ENCODE results near the gene RARA. TPM values are rescaled to one million over a fixed set of nuclear protein-coding genes. Genes with fewer than 3 reads are reported as not detected.
"Not testable (repeated sequence)": the region's sequence is repeated elsewhere in the genome, so short reads cannot be mapped to it uniquely, and the experiment has no call there.

The RARA gene
- total and polyA plus RNA-seq, 5 donors from 2014 or later: 7.3 to 126 (median 12.8) TPM

DNA sequence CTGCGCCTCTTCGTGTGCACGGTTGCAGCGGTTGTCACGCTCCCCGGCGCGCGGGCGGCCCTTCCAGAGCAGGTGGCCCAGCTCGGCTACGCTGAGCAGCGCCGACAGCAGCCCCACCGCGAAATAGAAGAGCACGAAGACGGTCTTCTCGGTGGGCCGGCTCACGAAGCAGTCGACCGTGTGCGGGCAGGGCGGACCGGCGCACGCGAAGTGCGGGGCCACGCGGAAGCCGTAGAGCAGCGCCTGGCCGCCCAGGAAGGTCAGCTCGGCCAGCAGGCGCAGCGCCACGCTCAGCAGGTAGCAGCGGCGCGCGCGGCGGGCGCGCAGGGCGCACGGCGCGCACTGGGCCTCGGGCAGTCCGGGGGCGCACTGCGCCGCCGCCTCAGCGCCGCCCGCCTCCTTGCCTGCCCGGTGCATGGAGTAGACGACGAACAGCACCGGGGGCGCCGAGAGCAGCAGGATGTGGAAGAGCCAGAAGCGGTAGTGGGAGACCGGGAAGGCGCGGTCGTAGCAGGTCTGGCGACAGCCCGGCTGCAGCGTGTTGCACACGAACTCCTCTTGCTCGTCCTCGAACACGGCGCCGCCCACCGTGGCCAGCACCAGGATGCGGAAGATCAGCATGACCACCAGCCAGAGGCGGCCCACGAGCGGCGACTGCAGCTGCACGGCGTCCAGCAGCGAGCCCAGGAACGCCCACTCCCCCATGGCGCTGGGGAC, 54.3 kb downstream of the RARA start:
- peaks cover 24% of the 10 kb centered on the region for H3K27me3 Mint-ChIP-seq

GRCh38 chr17:40364121-40364861, 55.3 kb downstream of the RARA start, which contains the start of gene GJD3:
Gene GJD3, minus strand, starts transcription at chr17:40364737. Its CDS starts 922 bp downstream, at chr17:40363815.
- H3K4me1 ChIP-seq (ENCODE audit: control insufficient read depth, insufficient read depth, low read length, poor library complexity, severe bottlenecking): peaks cover 13% of the 10 kb centered on the region
- Mint-ChIP-seq H3K27me3 (peaks cover 20% of the 10 kb centered on the region), H3K4me3 (peak within 1 kb of the TSS in 3 of 4 donors; percentile 38 to 52 (median 48)), H3K36me3 (no peaks in the 10 kb centered on the region), H3K9me3 (peaks cover 0 to 2% (median 0%) of the 10 kb centered on the region in 7 donors), H3K4me1 (peaks cover 0 to 6% (median 2%) of the 10 kb centered on the region in 4 donors), H3K27ac (peak within 1 kb of the TSS in 1 of 3 donors; percentile 64)
- no peaks in the 10 kb centered on the region for H3K36me3 ChIP-seq (ENCODE audit: control insufficient read depth, insufficient read depth, low read length)
- no peaks in the 10 kb centered on the region for H3K9me3 ChIP-seq (ENCODE audit: control insufficient read depth in 2 of 2, low read length in 2 of 2)
- ATAC-seq (ENCODE audit: low read depth in 2 of 2) (no peak), DNase-seq (no peak)
- H3K27me3 ChIP-seq (ENCODE audit: control insufficient read depth, insufficient read depth, low read length): no peaks in the 10 kb centered on the region
- H3K4me3 ChIP-seq (ENCODE audit: low read depth, low read length): no peak within 1 kb of the TSS
- H3K27ac ChIP-seq (ENCODE audit: insufficient read depth, low read length, poor library complexity, severe bottlenecking): no peak within 1 kb of the TSS

More for the DNA sequence above, 54.3 kb downstream of the RARA start:
- Histone ChIP-seq H3K9me3 (ENCODE audit: control insufficient read depth in 2 of 2, low read length in 2 of 2) (no peaks in the 10 kb centered on the region), H3K36me3 (ENCODE audit: control insufficient read depth, insufficient read depth, low read length) (no peaks in the 10 kb centered on the region), H3K27me3 (ENCODE audit: control insufficient read depth, insufficient read depth, low read length) (no peaks in the 10 kb centered on the region), H3K4me3 (ENCODE audit: low read depth, low read length) (no peak overlapping the region), H3K4me1 (ENCODE audit: control insufficient read depth, insufficient read depth, low read length, poor library complexity, severe bottlenecking) (peaks cover 18% of the 10 kb centered on the region), H3K27ac (ENCODE audit: insufficient read depth, low read length, poor library complexity, severe bottlenecking) (no peak overlapping the region)
- Mint-ChIP-seq H3K27ac (no peak overlapping the region), H3K9me3 (peaks cover 0 to 2% (median 0%) of the 10 kb centered on the region in 7 donors), H3K4me1 (peaks cover 0 to 12% (median 7%) of the 10 kb centered on the region in 4 donors), H3K36me3 (no peaks in the 10 kb centered on the region), H3K4me3 (peak overlapping the region in 3 of 4 donors; percentile 22 to 80 (median 52))
- DNase-seq: peak in 1 of 3 donors; percentile 61
- peak; percentile 25 to 50 for ATAC-seq (ENCODE audit: low read depth in 2 of 2)

DNA sequence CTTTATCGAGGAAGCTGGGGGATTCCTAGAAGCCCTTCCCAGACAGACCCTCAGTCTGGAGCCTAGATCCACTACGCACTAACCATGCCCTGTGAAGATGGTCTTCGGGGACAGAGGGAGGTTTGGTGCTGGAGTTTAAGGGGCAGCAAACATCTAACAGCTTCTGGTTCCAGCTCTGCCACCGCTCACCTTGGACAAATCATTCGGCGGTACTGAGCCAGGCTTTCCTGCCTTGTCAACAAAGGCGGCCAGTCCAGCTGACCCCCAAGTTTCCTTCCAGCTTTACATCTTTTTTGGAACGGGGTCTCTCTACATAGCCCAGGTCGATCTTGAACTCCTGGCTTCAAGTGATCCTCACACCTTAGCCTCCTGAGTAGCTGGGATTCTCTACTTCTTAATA, 55.9 kb downstream of the RARA start:
- DNase-seq (no peak), ATAC-seq (ENCODE audit: low read depth in 2 of 2) (no peak)
- no peaks in the 10 kb centered on the region for H3K27me3 ChIP-seq (ENCODE audit: control insufficient read depth, insufficient read depth, low read length)
- peak overlapping the region in 1 of 3 donors; percentile 64 for H3K27ac Mint-ChIP-seq
- H3K27ac ChIP-seq (ENCODE audit: insufficient read depth, low read length, poor library complexity, severe bottlenecking): no peak overlapping the region
- no peaks in the 10 kb centered on the region for H3K9me3 ChIP-seq (ENCODE audit: control insufficient read depth in 2 of 2, low read length in 2 of 2)
- H3K36me3 Mint-ChIP-seq: no peaks in the 10 kb centered on the region
- no peak overlapping the region for H3K4me3 ChIP-seq (ENCODE audit: low read depth, low read length)
- H3K36me3 ChIP-seq (ENCODE audit: control insufficient read depth, insufficient read depth, low read length): no peaks in the 10 kb centered on the region
- peaks cover 20% of the 10 kb centered on the region for H3K27me3 Mint-ChIP-seq
- H3K4me1 ChIP-seq (ENCODE audit: control insufficient read depth, insufficient read depth, low read length, poor library complexity, severe bottlenecking): peaks cover 13% of the 10 kb centered on the region
- peaks cover 0 to 2% (median 0%) of the 10 kb centered on the region in 7 donors for H3K9me3 Mint-ChIP-seq
- peak overlapping the region in 2 of 4 donors; percentile 13 to 38 for H3K4me3 Mint-ChIP-seq
- peaks cover 0 to 6% (median 2%) of the 10 kb centered on the region in 4 donors for H3K4me1 Mint-ChIP-seq

DNA sequence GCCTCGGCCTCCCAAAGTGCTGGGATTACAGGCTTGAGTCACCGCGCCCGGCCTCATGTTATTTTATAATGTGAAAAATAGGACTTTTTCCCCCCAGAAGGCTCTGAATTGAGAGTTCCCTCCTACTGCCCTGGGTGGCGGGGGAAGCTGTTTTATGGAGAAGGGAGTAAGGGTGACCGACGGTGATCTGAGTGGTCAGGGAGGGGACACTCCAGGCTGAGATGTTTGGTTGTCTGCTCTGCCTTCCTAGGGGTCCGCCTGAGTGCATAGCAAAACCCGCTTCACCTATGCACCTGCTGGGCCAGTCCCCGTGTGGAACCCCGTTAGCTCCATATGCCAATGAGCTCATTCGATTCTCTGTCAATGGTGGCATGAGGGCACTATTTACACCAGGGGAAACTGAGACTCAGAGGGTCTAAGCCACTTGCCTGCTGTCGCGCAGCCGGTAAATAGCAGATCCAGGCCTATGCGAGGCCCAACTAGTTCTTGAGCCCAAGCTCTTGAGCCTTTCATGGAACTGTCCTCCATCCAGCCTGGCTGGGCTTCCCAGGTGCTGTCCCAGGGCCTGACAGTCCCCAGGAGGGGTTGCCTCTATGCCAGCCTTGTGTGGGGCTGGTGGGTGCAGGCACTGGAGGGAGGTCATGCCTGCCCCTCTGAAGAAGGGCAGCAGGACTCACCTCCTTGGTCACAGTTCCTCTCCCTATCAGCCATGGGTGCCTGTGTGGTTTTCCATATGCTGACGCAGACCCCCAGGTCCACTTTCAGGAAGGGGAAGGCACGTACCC, 57.3 kb downstream of the RARA start:
- Histone ChIP-seq H3K27ac (ENCODE audit: insufficient read depth, low read length, poor library complexity, severe bottlenecking) (no peak overlapping the region), H3K4me3 (ENCODE audit: low read depth, low read length) (no peak overlapping the region), H3K27me3 (ENCODE audit: control insufficient read depth, insufficient read depth, low read length) (no peaks in the 10 kb centered on the region), H3K4me1 (ENCODE audit: control insufficient read depth, insufficient read depth, low read length, poor library complexity, severe bottlenecking) (peaks cover 13% of the 10 kb centered on the region), H3K9me3 (ENCODE audit: control insufficient read depth in 2 of 2, low read length in 2 of 2) (no peaks in the 10 kb centered on the region), H3K36me3 (ENCODE audit: control insufficient read depth, insufficient read depth, low read length) (no peaks in the 10 kb centered on the region)
- Mint-ChIP-seq H3K27ac (no peak overlapping the region), H3K9me3 (no peaks in the 10 kb centered on the region), H3K36me3 (no peaks in the 10 kb centered on the region), H3K4me1 (peaks cover 0 to 7% (median 2%) of the 10 kb centered on the region in 4 donors), H3K27me3 (peaks cover 12% of the 10 kb centered on the region), H3K4me3 (no peak overlapping the region)
- ATAC-seq (ENCODE audit: low read depth in 2 of 2): no peak
- DNase-seq: no peak

DNA sequence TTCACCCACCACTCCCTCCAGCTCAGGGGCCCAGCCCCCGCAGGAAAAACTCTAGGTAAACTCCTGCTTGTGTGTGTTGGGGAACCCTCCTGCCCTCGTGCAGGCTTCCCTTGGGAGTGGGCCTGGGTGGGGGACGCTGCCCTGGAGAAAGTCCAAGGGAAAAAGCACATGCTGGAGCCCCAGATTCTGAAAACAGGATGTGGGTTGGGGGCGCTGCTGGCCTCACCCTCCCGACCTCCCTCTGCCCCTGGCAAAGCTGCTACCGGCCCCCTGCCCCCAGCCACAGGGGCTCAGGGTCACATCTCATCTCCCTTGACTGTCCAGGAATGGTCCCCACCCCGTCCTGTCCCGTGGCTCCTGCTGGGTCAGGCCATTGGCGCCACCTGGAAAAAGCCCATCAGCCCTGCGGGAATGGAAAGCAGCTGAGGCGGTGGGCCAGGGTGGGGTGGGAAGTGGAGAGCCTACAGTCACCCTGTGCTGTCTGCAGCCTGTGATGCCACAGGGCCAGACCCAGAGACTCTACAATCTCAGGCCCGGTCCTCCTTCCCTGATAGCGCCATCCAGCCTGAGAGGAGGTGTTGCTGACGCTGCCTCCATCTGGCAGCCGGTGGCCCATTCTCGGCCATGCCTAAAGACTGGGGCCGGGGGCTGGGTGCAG, 58.0 kb downstream of the RARA start:
- no peak overlapping the region for H3K27ac Mint-ChIP-seq

DNA sequence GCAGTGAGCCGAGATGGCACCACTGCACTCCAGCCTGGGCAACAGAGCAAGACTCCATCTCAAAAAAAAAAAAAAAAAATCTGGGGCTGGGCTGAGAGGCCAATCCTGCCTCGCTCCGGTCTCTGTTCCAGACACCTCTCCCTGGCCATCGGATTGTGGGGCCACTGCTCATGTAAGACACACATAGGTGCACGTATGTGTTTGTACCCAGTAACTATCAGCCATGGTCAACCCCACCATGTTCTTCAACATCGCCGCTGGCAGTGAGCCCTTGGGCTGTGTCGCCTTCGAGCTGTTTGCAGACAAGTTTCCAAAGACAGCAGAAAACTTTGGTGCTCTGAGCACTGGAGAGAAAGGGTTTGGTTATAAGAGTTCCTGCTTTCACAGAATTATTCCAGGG, 58.7 kb downstream of the RARA start:
- H3K27ac ChIP-seq (ENCODE audit: insufficient read depth, low read length, poor library complexity, severe bottlenecking); H3K27me3 Mint-ChIP-seq; H3K4me1 Mint-ChIP-seq; H3K4me3 Mint-ChIP-seq; H3K27ac Mint-ChIP-seq; H3K9me3 ChIP-seq (ENCODE audit: control insufficient read depth in 2 of 2, low read length in 2 of 2); ATAC-seq (ENCODE audit: low read depth in 2 of 2); H3K36me3 ChIP-seq (ENCODE audit: control insufficient read depth, insufficient read depth, low read length); DNase-seq; H3K4me3 ChIP-seq (ENCODE audit: low read depth, low read length); H3K9me3 Mint-ChIP-seq; H3K4me1 ChIP-seq (ENCODE audit: control insufficient read depth, insufficient read depth, low read length, poor library complexity, severe bottlenecking); H3K36me3 Mint-ChIP-seq; H3K27me3 ChIP-seq (ENCODE audit: control insufficient read depth, insufficient read depth, low read length): not testable (repeated sequence)

More for the DNA sequence above, 58.0 kb downstream of the RARA start:
- DNase-seq (no peak), ATAC-seq (ENCODE audit: low read depth in 2 of 2) (no peak)
- Histone ChIP-seq H3K9me3 (ENCODE audit: control insufficient read depth in 2 of 2, low read length in 2 of 2) (no peaks in the 10 kb centered on the region), H3K4me1 (ENCODE audit: control insufficient read depth, insufficient read depth, low read length, poor library complexity, severe bottlenecking) (peaks cover 13% of the 10 kb centered on the region), H3K4me3 (ENCODE audit: low read depth, low read length) (no peak overlapping the region), H3K27me3 (ENCODE audit: control insufficient read depth, insufficient read depth, low read length) (no peaks in the 10 kb centered on the region), H3K36me3 (ENCODE audit: control insufficient read depth, insufficient read depth, low read length) (no peaks in the 10 kb centered on the region), H3K27ac (ENCODE audit: insufficient read depth, low read length, poor library complexity, severe bottlenecking) (no peak overlapping the region)
- Mint-ChIP-seq H3K36me3 (no peaks in the 10 kb centered on the region), H3K4me3 (no peak overlapping the region), H3K27me3 (peaks cover 11% of the 10 kb centered on the region), H3K4me1 (peaks cover 0 to 8% (median 2%) of the 10 kb centered on the region in 4 donors), H3K9me3 (no peaks in the 10 kb centered on the region)

DNA sequence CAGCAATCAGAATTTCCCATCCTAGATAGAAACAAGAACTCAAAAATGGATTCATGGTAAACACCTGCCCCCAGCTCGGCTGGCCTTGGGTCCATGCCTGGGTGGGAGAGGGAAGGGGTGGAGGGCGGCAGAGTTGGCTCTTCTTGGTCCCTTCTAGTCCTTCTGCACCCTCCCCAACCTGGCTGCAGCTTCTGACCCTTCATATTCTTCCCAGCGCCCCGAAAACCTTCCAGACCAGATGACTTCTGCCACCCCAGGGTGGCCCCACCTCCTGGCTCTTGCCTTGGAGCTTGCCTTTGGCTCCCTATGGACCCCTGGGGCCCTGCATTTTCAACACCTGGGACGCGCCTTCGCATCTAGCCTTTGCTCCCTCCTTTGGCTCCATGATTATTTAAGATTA, 60.9 kb downstream of the RARA start:
- Mint-ChIP-seq H3K9me3 (peaks cover 0 to 1% (median 0%) of the 10 kb centered on the region in 7 donors), H3K4me1 (peaks cover 0 to 5% (median 1%) of the 10 kb centered on the region in 4 donors), H3K4me3 (no peak overlapping the region), H3K27me3 (peaks cover 8% of the 10 kb centered on the region), H3K36me3 (no peaks in the 10 kb centered on the region), H3K27ac (no peak overlapping the region)
- ATAC-seq (ENCODE audit: low read depth in 2 of 2): no peak
- H3K36me3 ChIP-seq (ENCODE audit: control insufficient read depth, insufficient read depth, low read length): no peaks in the 10 kb centered on the region
- no peaks in the 10 kb centered on the region for H3K9me3 ChIP-seq (ENCODE audit: control insufficient read depth in 2 of 2, low read length in 2 of 2)
- no peak overlapping the region for H3K4me3 ChIP-seq (ENCODE audit: low read depth, low read length)
- no peaks in the 10 kb centered on the region for H3K4me1 ChIP-seq (ENCODE audit: control insufficient read depth, insufficient read depth, low read length, poor library complexity, severe bottlenecking)
- H3K27me3 ChIP-seq (ENCODE audit: control insufficient read depth, insufficient read depth, low read length): no peaks in the 10 kb centered on the region
- no peak for DNase-seq
- H3K27ac ChIP-seq (ENCODE audit: insufficient read depth, low read length, poor library complexity, severe bottlenecking): no peak overlapping the region
